Calu3 (cell line): Measurements from ENCODE around the gene COL13A1. TPM values are rescaled to one million over a fixed set of nuclear protein-coding genes. Genes with fewer than 3 reads are reported as not detected.

Source experiments
- BruUV-seq: library from RNA; stranded (reverse); fragments of 400-500 nt; replicated peaks from 2 replicates; lab custom pipeline; 2021; lab: Mats Ljungman, UMichigan
- CTCF ChIA-PET: fragments of 300-600 bp; sonication (Branson Sonifier 250); formaldehyde crosslinking; loops from one replicate; lab custom pipeline; 2022; ENCODE audit warnings: antibody characterized with exemption; lab: Charles Lee
- DNase-seq: peaks from one replicate; pipeline ENCODE4 v3.0.0; 2022
- H3K27ac Mint-ChIP-seq: one replicate; pipeline ENCODE4 v1.8.0; 2022; ENCODE audit warnings: mixed read lengths; ENCODE audit not compliant: unreplicated experiment
- H3K27me3 Mint-ChIP-seq: one replicate; pipeline ENCODE4 v1.8.0; 2022; ENCODE audit warnings: mixed read lengths; ENCODE audit not compliant: unreplicated experiment
- H3K36me3 Mint-ChIP-seq: one replicate; pipeline ENCODE4 v1.8.0; 2022; ENCODE audit warnings: mild to moderate bottlenecking, moderate library complexity, mixed read lengths; ENCODE audit not compliant: insufficient read depth, unreplicated experiment
- H3K4me1 Mint-ChIP-seq: one replicate; pipeline ENCODE4 v1.8.0; 2022; ENCODE audit warnings: mild to moderate bottlenecking, low read depth, mixed read lengths; ENCODE audit not compliant: unreplicated experiment
- H3K4me3 Mint-ChIP-seq: one replicate; pipeline ENCODE4 v1.8.0; 2022; ENCODE audit warnings: mild to moderate bottlenecking, low read depth, moderate library complexity, mixed read lengths; ENCODE audit not compliant: unreplicated experiment
- H3K9me3 Mint-ChIP-seq: one replicate; pipeline ENCODE4 v1.8.0; 2022; ENCODE audit warnings: low read depth, mixed read lengths; ENCODE audit not compliant: unreplicated experiment
- intact Hi-C: fragments of 100-400 bp; cut with micrococcal nuclease; formaldehyde crosslinking; loops from one replicate; pipeline ENCODE4 v1.10.0; 2022; ENCODE audit not compliant: unreplicated experiment
- total RNA-seq: library from RNA; stranded (reverse); gene quantifications from 2 replicates; pipeline ENCODE4 v1.2.3, GENCODE V29; 2022
- TF ChIP-seq, protein P1 (sequence below): fragments of 200-600 bp; IDR thresholded peaks from one replicate; pipeline ENCODE4 v1.8.0; 2022; ENCODE audit warnings: antibody characterized with exemption; ENCODE audit not compliant: unreplicated experiment

The COL13A1 gene
- total RNA-seq, 1 experiment from 2014 or later, result 0.24 TPM

DNA sequence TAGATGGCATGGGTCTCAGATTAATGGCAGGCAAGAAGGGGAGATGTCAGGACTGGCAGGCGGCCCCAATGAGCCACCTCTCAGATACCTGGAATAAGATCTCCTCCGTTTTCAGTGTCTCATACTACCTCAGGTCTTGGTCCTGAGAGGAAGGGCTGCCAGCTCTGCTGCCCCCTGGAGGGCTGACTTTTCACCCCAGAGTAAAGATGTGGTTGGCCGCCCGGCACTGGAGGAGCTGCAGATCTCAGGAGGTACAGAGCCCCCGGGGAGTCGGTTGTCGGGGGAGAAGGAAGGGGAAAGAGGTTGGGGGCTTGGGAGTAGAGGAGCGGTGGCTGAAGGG is 642 bp upstream of the COL13A1 start:
- CTCF ChIA-PET, result interaction anchor here (0.5 to 2.2 kb wide), 14 partner anchors 9 to 350 kb away, joined by 3 to 11 read pairs (median 4); partner anchors contain the start of gene TSPAN15
- no TSS peak for BruUV-seq
- peaks cover 91% of the 10 kb centered on the region for H3K27me3 Mint-ChIP-seq
- H3K36me3 Mint-ChIP-seq, result no peaks in the 10 kb centered on the region
- peak overlapping the region; percentile 21 for H3K27ac Mint-ChIP-seq
- TF ChIP-seq, protein P1, sequence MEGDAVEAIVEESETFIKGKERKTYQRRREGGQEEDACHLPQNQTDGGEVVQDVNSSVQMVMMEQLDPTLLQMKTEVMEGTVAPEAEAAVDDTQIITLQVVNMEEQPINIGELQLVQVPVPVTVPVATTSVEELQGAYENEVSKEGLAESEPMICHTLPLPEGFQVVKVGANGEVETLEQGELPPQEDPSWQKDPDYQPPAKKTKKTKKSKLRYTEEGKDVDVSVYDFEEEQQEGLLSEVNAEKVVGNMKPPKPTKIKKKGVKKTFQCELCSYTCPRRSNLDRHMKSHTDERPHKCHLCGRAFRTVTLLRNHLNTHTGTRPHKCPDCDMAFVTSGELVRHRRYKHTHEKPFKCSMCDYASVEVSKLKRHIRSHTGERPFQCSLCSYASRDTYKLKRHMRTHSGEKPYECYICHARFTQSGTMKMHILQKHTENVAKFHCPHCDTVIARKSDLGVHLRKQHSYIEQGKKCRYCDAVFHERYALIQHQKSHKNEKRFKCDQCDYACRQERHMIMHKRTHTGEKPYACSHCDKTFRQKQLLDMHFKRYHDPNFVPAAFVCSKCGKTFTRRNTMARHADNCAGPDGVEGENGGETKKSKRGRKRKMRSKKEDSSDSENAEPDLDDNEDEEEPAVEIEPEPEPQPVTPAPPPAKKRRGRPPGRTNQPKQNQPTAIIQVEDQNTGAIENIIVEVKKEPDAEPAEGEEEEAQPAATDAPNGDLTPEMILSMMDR, result peak; percentile 75
- peak overlapping the region; percentile 71 for H3K4me3 Mint-ChIP-seq
- peak; percentile 86 for DNase-seq
- intact Hi-C loops, result loop anchor here (2.0 to 5.0 kb wide), 2 partner anchors 111 to 156 kb away; no protein-coding TSS in a partner anchor
- H3K4me1 Mint-ChIP-seq, result peaks cover 9% of the 10 kb centered on the region
- H3K9me3 Mint-ChIP-seq, result no peaks in the 10 kb centered on the region

DNA sequence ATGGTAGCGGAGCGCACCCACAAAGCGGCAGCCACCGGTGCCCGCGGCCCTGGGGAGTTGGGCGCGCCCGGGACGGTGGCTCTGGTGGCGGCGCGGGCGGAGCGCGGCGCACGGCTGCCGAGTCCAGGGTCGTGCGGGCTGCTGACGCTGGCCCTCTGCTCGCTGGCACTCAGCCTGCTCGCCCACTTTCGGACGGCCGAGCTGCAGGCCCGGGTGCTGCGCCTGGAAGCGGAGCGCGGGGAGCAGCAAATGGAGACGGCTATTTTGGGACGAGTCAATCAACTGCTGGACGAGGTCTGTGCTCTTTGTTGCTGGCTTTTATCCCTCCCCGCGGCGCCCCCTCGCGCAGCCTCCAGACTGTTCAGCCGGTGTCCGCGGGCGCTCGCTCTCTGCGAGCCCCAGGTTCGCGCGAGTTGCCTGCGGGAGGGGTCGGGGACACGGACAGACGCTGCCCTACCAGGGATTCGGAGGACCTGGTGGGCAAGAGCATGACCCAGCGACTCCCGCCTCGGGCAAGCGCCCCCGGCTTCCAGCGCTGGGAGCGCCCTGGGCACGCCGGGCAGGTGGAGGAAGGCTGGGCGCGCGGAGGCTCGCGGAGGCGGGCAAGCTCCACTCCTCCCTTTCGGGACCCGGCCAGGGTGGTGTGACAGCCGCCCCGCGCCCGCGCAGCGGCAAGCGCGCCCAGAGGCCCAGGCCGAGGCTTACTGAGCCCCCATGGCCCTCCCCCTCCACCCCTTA is 887 bp downstream of the COL13A1 start:
- peak overlapping the region; percentile 71 for H3K4me3 Mint-ChIP-seq
- TF ChIP-seq, protein P1, result no peak
- CTCF ChIA-PET, result interaction anchor here (1.0 kb wide), 1 partner anchor 67 kb away, joined by 3 read pairs; no protein-coding TSS in a partner anchor
- intact Hi-C loops, result loop anchor here (5.0 kb wide), 1 partner anchor 110 kb away; no protein-coding TSS in a partner anchor
- H3K27me3 Mint-ChIP-seq, result peaks cover 82% of the 10 kb centered on the region
- no TSS peak for BruUV-seq
- no peaks in the 10 kb centered on the region for H3K36me3 Mint-ChIP-seq
- DNase-seq, result peak; percentile 58
- H3K4me1 Mint-ChIP-seq, result peaks cover 9% of the 10 kb centered on the region
- no peak overlapping the region for H3K27ac Mint-ChIP-seq
- no peaks in the 10 kb centered on the region for H3K9me3 Mint-ChIP-seq

DNA sequence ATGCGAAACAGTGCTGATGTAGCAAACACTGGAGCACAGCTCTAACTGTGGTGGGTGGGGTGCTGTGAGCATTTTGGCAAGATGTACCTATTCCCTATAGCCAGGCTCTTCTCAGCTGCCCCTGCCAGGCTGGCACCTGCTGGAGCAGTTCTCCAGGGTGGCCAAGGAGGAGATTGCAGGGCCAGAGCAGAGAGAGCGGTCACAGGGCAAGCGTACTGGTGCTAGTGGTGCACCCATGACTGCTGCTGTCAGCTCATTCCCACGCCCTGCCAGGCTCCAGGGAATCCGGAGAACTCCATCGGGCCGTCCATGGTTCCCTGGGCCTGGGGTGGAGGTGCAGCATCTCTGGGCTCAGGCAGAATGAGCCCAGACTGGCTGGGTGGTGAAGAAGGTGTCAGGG is 2.1 kb downstream of the COL13A1 start:
- TF ChIP-seq, protein P1, result no peak
- no peak for DNase-seq
- Mint-ChIP-seq H3K4me1 (peaks cover 9% of the 10 kb centered on the region), H3K36me3 (no peaks in the 10 kb centered on the region), H3K27ac (no peak overlapping the region), H3K27me3 (peaks cover 82% of the 10 kb centered on the region), H3K9me3 (no peaks in the 10 kb centered on the region), H3K4me3 (no peak overlapping the region)
- BruUV-seq, result no TSS peak
- CTCF ChIA-PET, result interaction anchor here (0.5 to 1.3 kb wide), 3 partner anchors 71 to 111 kb away, joined by 3 read pairs; no protein-coding TSS in a partner anchor
- intact Hi-C loops, result loop anchor here (5.0 kb wide), 1 partner anchor 108 kb away; no protein-coding TSS in a partner anchor

DNA sequence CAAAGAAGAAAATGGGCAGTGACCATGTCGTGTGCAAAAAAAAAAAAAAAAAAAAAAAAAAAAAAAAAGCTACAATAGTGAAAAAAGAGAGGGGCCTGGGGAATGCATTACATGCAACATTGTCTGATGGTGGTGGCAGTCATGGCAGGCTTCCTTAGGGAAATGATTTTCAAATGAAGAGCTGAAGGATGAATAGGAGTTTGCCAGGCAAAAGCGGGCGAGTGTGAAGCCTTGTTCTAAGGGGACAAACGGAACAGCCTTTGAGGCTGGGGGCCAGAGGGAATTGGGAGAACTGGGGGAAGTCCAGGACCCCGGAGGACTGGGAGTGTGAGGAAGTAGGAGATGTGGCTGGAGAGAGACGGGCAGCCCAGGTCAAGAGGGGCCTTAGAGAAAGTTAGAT is 3.1 kb downstream of the COL13A1 start:
- H3K9me3 Mint-ChIP-seq, result no peaks in the 10 kb centered on the region
- peaks cover 76% of the 10 kb centered on the region for H3K27me3 Mint-ChIP-seq
- H3K36me3 Mint-ChIP-seq, result no peaks in the 10 kb centered on the region
- CTCF ChIA-PET, result interaction anchor here (0.6 kb wide), 1 partner anchor 248 kb away, joined by 3 read pairs; no protein-coding TSS in a partner anchor
- peaks cover 9% of the 10 kb centered on the region for H3K4me1 Mint-ChIP-seq
- no peak overlapping the region for H3K4me3 Mint-ChIP-seq
- no peak for DNase-seq
- H3K27ac Mint-ChIP-seq, result no peak overlapping the region
- TF ChIP-seq, protein P1, result no peak
- no TSS peak for BruUV-seq
- intact Hi-C loops, result loop anchor here (5.0 kb wide), 1 partner anchor 108 kb away; no protein-coding TSS in a partner anchor
